CD8-positive, alpha-beta memory T cell (primary cell): ENCODE results near the gene RASA2. TPM values are rescaled to one million over a fixed set of nuclear protein-coding genes. Genes with fewer than 3 reads are reported as not detected.

ENCODE experiments used
- CTCF ChIA-PET: fragments of 350-600 bp; sonication (Branson Sonifier 250); formaldehyde crosslinking; loops from one replicate; lab custom pipeline; 2021; ENCODE audit warnings: antibody characterized with exemption; lab: Charles Lee
- POLR2A ChIA-PET: fragments of 350-600 bp; sonication (Branson Sonifier 250); formaldehyde crosslinking; loops from one replicate; lab custom pipeline; 2021; ENCODE audit warnings: antibody characterized with exemption; lab: Charles Lee
- DNase-seq, 5 donors: peaks; one replicate each; pipeline versions ENCODE4 v3.0.0 to v3.0.0-alpha.2; 2020 to 2022; ENCODE audit warnings: mixed read lengths in 1 of 5
- H3K27ac ChIP-seq: one replicate; pipeline ENCODE4 v1.7.0; 2013; ENCODE audit warnings: low read depth, mild to moderate bottlenecking, low read length, moderate library complexity
- H3K27me3 ChIP-seq: 2 replicates; pipeline ENCODE4 v1.7.0; 2013; ENCODE audit warnings: low read length, mild to moderate bottlenecking; ENCODE audit not compliant: insufficient read depth, poor library complexity, severe bottlenecking
- H3K36me3 ChIP-seq: 2 replicates; pipeline ENCODE4 v1.7.0; 2013; ENCODE audit warnings: mild to moderate bottlenecking, low read length, moderate library complexity; ENCODE audit not compliant: insufficient read depth
- H3K4me1 ChIP-seq: 2 replicates; pipeline ENCODE4 v1.7.0; 2013; ENCODE audit warnings: mild to moderate bottlenecking, low read length, moderate library complexity; ENCODE audit not compliant: insufficient read depth
- H3K4me3 ChIP-seq: 2 replicates; pipeline ENCODE4 v1.7.0; 2013; ENCODE audit warnings: mild to moderate bottlenecking, low read length
- H3K9me3 ChIP-seq: 2 replicates; pipeline ENCODE4 v1.7.0; 2013; ENCODE audit warnings: mild to moderate bottlenecking, low read length
- H3K27ac Mint-ChIP-seq, 8 donors: one replicate each; pipeline ENCODE4 v1.8.0; 2020 to 2021; ENCODE audit warnings: mixed read lengths in 8 of 8, mild to moderate bottlenecking in 6 of 8, inconsistent platforms in 3 of 8, moderate library complexity in 3 of 8
- H3K27me3 Mint-ChIP-seq, 2 donors: one replicate each; pipeline ENCODE4 v1.8.0; 2020 to 2021; ENCODE audit warnings: mixed read lengths in 2 of 2, mild to moderate bottlenecking in 1 of 2, moderate library complexity in 1 of 2
- H3K36me3 Mint-ChIP-seq, 3 donors: one replicate each; pipeline ENCODE4 v1.8.0; 2020 to 2021; ENCODE audit warnings: mixed read lengths in 3 of 3, inconsistent platforms in 1 of 3, mild to moderate bottlenecking in 1 of 3
- H3K4me1 Mint-ChIP-seq, 3 donors: one replicate each; pipeline ENCODE4 v1.8.0; 2020 to 2021; ENCODE audit warnings: mixed read lengths in 3 of 3, inconsistent platforms in 1 of 3, mild to moderate bottlenecking in 1 of 3
- H3K4me3 Mint-ChIP-seq, 7 donors: one replicate each; pipeline ENCODE4 v1.8.0; 2020 to 2021; ENCODE audit warnings: mixed read lengths in 7 of 7, mild to moderate bottlenecking in 6 of 7, moderate library complexity in 4 of 7, inconsistent platforms in 2 of 7
- H3K9me3 Mint-ChIP-seq, 5 donors: one replicate each; pipeline ENCODE4 v1.8.0; 2020 to 2022; ENCODE audit warnings: mixed read lengths in 5 of 5, mild to moderate bottlenecking in 3 of 5, moderate library complexity in 2 of 5, inconsistent platforms in 1 of 5
- polyA plus RNA-seq: library from polyadenylated mRNA; unstranded; fragments of 300-500 nt; fragmentation: Illumina TruSeq; gene quantifications from one replicate; pipeline ENCODE4 v1.2.3, GENCODE V29; 2021
- total RNA-seq, 2 experiments: library from RNA; stranded (reverse); gene quantifications; one replicate each; pipeline ENCODE4 v1.2.3, GENCODE V29; 2021

The RASA2 gene
- total and polyA plus RNA-seq, 3 experiments from 2014 or later: 34.0 to 39.2 (median 36.4) TPM

- Histone ChIP-seq H3K27ac (no peak overlapping the region), H3K4me3 (no peak overlapping the region), H3K36me3 (peaks cover 36% of the 10 kb centered on the region), H3K27me3 (no peaks in the 10 kb centered on the region), H3K9me3 (no peaks in the 10 kb centered on the region), H3K4me1 (peaks cover 17% of the 10 kb centered on the region)
- H3K27ac Mint-ChIP-seq: peak overlapping the region in 1 of 8 donors; percentile 46
- no peak overlapping the region for H3K4me3 Mint-ChIP-seq
- H3K36me3 Mint-ChIP-seq: peaks cover 0 to 71% (median 12%) of the 10 kb centered on the region in 3 donors
- POLR2A ChIA-PET: interaction anchor here (1.2 kb wide), 1 partner anchor 84 kb away, joined by 4 read pairs; no protein-coding TSS in a partner anchor
- no peaks in the 10 kb centered on the region for H3K27me3 Mint-ChIP-seq
- peaks cover 24 to 49% (median 38%) of the 10 kb centered on the region in 3 donors for H3K4me1 Mint-ChIP-seq
- CTCF ChIA-PET: interaction anchor here (0.6 to 2.4 kb wide), 4 partner anchors 10 to 133 kb away, joined by 3 to 9 read pairs (median 3); no protein-coding TSS in a partner anchor
- DNase-seq: no peak
- H3K9me3 Mint-ChIP-seq: no peaks in the 10 kb centered on the region
These were observed 42.1 kb upstream of the RASA2 start for GRCh38 chr3:141444586-141445285.

- Mint-ChIP-seq H3K9me3 (no peaks in the 10 kb centered on the region), H3K4me1 (peaks cover 18 to 38% (median 27%) of the 10 kb centered on the region in 3 donors), H3K36me3 (peaks cover 0 to 69% (median 12%) of the 10 kb centered on the region in 3 donors), H3K4me3 (no peak overlapping the region), H3K27me3 (no peaks in the 10 kb centered on the region), H3K27ac (peak overlapping the region in 1 of 8 donors; percentile 21)
- ChIA-PET CTCF (interaction anchor here (0.6 to 2.4 kb wide), 5 partner anchors 8 to 142 kb away, joined by 3 to 9 read pairs (median 3); no protein-coding TSS in a partner anchor), POLR2A (no interaction called here)
- H3K4me1 ChIP-seq: peaks cover 14% of the 10 kb centered on the region
- H3K9me3 ChIP-seq: no peaks in the 10 kb centered on the region
- H3K36me3 ChIP-seq: peaks cover 36% of the 10 kb centered on the region
- DNase-seq: no peak
- H3K27ac ChIP-seq: no peak overlapping the region
- H3K4me3 ChIP-seq: no peak overlapping the region
- no peaks in the 10 kb centered on the region for H3K27me3 ChIP-seq
These were observed 40.8 kb upstream of the RASA2 start for GRCh38 chr3:141445990-141446389.

GRCh38 chr3:141446737-141447136, 40.1 kb upstream of the RASA2 start:
- POLR2A ChIA-PET: no interaction called here
- H3K36me3 ChIP-seq: peaks cover 36% of the 10 kb centered on the region
- no peaks in the 10 kb centered on the region for H3K9me3 ChIP-seq

GRCh38 chr3:141447383-141447782, 39.4 kb upstream of the RASA2 start:
- POLR2A ChIA-PET: no interaction called here

More at GRCh38 chr3:141446737-141447136, 40.1 kb upstream of the RASA2 start:
- Mint-ChIP-seq H3K9me3 (no peaks in the 10 kb centered on the region), H3K4me1 (peaks cover 11 to 30% (median 19%) of the 10 kb centered on the region in 3 donors), H3K36me3 (peaks cover 0 to 64% (median 12%) of the 10 kb centered on the region in 3 donors), H3K4me3 (no peak overlapping the region), H3K27ac (peak overlapping the region in 2 of 8 donors; percentile 4 to 21), H3K27me3 (no peaks in the 10 kb centered on the region)
- Histone ChIP-seq H3K4me1 (peaks cover 9% of the 10 kb centered on the region), H3K27me3 (no peaks in the 10 kb centered on the region), H3K4me3 (no peak overlapping the region), H3K27ac (no peak overlapping the region)
- DNase-seq: no peak
- CTCF ChIA-PET: interaction anchor here (0.6 to 2.4 kb wide), 4 partner anchors 8 to 143 kb away, joined by 3 to 9 read pairs (median 4); no protein-coding TSS in a partner anchor

GRCh38 chr3:141448606-141449220, 38.1 kb upstream of the RASA2 start:
- H3K9me3 ChIP-seq: no peaks in the 10 kb centered on the region
- H3K4me1 ChIP-seq: peaks cover 16% of the 10 kb centered on the region
- H3K4me3 ChIP-seq: no peak overlapping the region
- no peaks in the 10 kb centered on the region for H3K9me3 Mint-ChIP-seq
- peaks cover 0 to 46% (median 3%) of the 10 kb centered on the region in 3 donors for H3K36me3 Mint-ChIP-seq
- H3K4me1 Mint-ChIP-seq: peaks cover 4 to 18% (median 6%) of the 10 kb centered on the region in 3 donors
- no peak overlapping the region for H3K27ac ChIP-seq
- peaks cover 22% of the 10 kb centered on the region for H3K36me3 ChIP-seq
- no peaks in the 10 kb centered on the region for H3K27me3 Mint-ChIP-seq
- DNase-seq: no peak
- no peak overlapping the region for H3K4me3 Mint-ChIP-seq
- POLR2A ChIA-PET: no interaction called here
- H3K27ac Mint-ChIP-seq: peak overlapping the region in 1 of 8 donors; percentile 25
- CTCF ChIA-PET: interaction anchor here (1.4 to 3.4 kb wide), 4 partner anchors 11 to 144 kb away, joined by 9 to 13 read pairs (median 10); no protein-coding TSS in a partner anchor
- H3K27me3 ChIP-seq: no peaks in the 10 kb centered on the region

More at GRCh38 chr3:141447383-141447782, 39.4 kb upstream of the RASA2 start:
- no peak for DNase-seq
- H3K27ac ChIP-seq: no peak overlapping the region
- peaks cover 0 to 60% (median 9%) of the 10 kb centered on the region in 3 donors for H3K36me3 Mint-ChIP-seq
- CTCF ChIA-PET: interaction anchor here (1.6 to 3.4 kb wide), 2 partner anchors 17 to 143 kb away, joined by 3 to 13 read pairs; no protein-coding TSS in a partner anchor
- H3K27me3 ChIP-seq: no peaks in the 10 kb centered on the region
- H3K4me1 Mint-ChIP-seq: peaks cover 5 to 24% (median 13%) of the 10 kb centered on the region in 3 donors
- peaks cover 12% of the 10 kb centered on the region for H3K4me1 ChIP-seq
- peaks cover 35% of the 10 kb centered on the region for H3K36me3 ChIP-seq
- no peaks in the 10 kb centered on the region for H3K27me3 Mint-ChIP-seq
- H3K4me3 ChIP-seq: no peak overlapping the region
- no peaks in the 10 kb centered on the region for H3K9me3 ChIP-seq
- no peak overlapping the region for H3K4me3 Mint-ChIP-seq
- no peaks in the 10 kb centered on the region for H3K9me3 Mint-ChIP-seq
- peak overlapping the region in 1 of 8 donors; percentile 43 for H3K27ac Mint-ChIP-seq

GRCh38 chr3:141449424-141449823, 37.4 kb upstream of the RASA2 start:
- Histone ChIP-seq H3K4me1 (peaks cover 17% of the 10 kb centered on the region), H3K9me3 (no peaks in the 10 kb centered on the region), H3K4me3 (no peak overlapping the region), H3K27me3 (no peaks in the 10 kb centered on the region), H3K27ac (no peak overlapping the region), H3K36me3 (peaks cover 15% of the 10 kb centered on the region)
- Mint-ChIP-seq H3K4me1 (peaks cover 4 to 20% (median 8%) of the 10 kb centered on the region in 3 donors), H3K9me3 (no peaks in the 10 kb centered on the region), H3K36me3 (peaks cover 0 to 39% (median 2%) of the 10 kb centered on the region in 3 donors), H3K27ac (peak overlapping the region in 5 of 8 donors; percentile 7 to 81 (median 57)), H3K27me3 (no peaks in the 10 kb centered on the region), H3K4me3 (no peak overlapping the region)
- DNase-seq: no peak
- CTCF ChIA-PET: interaction anchor here (1.3 to 3.4 kb wide), 6 partner anchors 8 to 145 kb away, joined by 3 to 13 read pairs (median 10); no protein-coding TSS in a partner anchor
- POLR2A ChIA-PET: no interaction called here

- no peaks in the 10 kb centered on the region for H3K9me3 Mint-ChIP-seq
- Histone ChIP-seq H3K27me3 (no peaks in the 10 kb centered on the region), H3K9me3 (no peaks in the 10 kb centered on the region), H3K27ac (no peak overlapping the region), H3K36me3 (peaks cover 5% of the 10 kb centered on the region), H3K4me1 (peaks cover 22% of the 10 kb centered on the region), H3K4me3 (no peak overlapping the region)
- DNase-seq: no peak
- H3K27me3 Mint-ChIP-seq: no peaks in the 10 kb centered on the region
- peaks cover 0 to 25% (median 0%) of the 10 kb centered on the region in 3 donors for H3K36me3 Mint-ChIP-seq
- POLR2A ChIA-PET: interaction anchor here (0.5 kb wide), 1 partner anchor 218 kb away, joined by 3 read pairs; no protein-coding TSS in a partner anchor
- H3K4me1 Mint-ChIP-seq: peaks cover 11 to 25% (median 17%) of the 10 kb centered on the region in 3 donors
- CTCF ChIA-PET: interaction anchor here (1.2 to 3.4 kb wide), 5 partner anchors 9 to 147 kb away, joined by 3 to 13 read pairs (median 9); no protein-coding TSS in a partner anchor
- H3K4me3 Mint-ChIP-seq: no peak overlapping the region
- peak overlapping the region in 6 of 8 donors; percentile 18 to 93 (median 79) for H3K27ac Mint-ChIP-seq
These were observed 36.0 kb upstream of the RASA2 start for GRCh38 chr3:141450727-141451375.
